NB4 (cell line): ENCODE results near the gene CFAP43.

Source experiments
- POLR2A ChIP-seq: IDR thresholded peaks from 2 replicates; pipeline ENCODE4 v1.6.1; 2011; ENCODE audit warnings: mild to moderate bottlenecking; ENCODE audit not compliant: insufficient read length; ENCODE audit errors: extremely low read depth
- TF ChIP-seq, protein P1 (sequence below): IDR thresholded peaks from 2 replicates; pipeline ENCODE4 v1.6.1; 2011; ENCODE audit warnings: low read depth, low read length
- TF ChIP-seq, protein P2 (sequence below): IDR thresholded peaks from one replicate; pipeline ENCODE4 v1.5.1; 2012; ENCODE audit warnings: low read depth, low read length

DNA sequence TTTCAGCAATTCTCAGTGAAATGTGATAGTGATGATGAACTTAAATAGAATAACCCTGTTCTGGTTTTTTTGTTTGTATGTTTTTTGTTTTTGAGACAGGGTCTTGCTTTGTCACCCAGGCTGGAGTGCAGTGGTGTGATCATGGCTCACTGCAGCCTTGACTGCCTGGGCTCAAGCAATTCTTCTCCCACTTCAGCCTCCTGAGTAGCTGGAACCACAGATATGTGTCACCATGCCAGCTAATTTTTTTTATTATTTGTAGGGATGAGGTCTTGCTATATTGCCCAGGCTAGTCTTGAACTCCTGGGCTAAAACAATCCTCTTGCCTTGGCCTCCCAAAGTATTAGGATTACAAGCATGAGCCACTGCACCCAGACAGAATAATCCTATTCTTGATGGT is 132.2 kb downstream of the CFAP43 start:
- TF ChIP-seq, protein P1, sequence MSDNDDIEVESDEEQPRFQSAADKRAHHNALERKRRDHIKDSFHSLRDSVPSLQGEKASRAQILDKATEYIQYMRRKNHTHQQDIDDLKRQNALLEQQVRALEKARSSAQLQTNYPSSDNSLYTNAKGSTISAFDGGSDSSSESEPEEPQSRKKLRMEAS = no peak
- no peak for TF ChIP-seq POLR2A
- TF ChIP-seq, protein P2, sequence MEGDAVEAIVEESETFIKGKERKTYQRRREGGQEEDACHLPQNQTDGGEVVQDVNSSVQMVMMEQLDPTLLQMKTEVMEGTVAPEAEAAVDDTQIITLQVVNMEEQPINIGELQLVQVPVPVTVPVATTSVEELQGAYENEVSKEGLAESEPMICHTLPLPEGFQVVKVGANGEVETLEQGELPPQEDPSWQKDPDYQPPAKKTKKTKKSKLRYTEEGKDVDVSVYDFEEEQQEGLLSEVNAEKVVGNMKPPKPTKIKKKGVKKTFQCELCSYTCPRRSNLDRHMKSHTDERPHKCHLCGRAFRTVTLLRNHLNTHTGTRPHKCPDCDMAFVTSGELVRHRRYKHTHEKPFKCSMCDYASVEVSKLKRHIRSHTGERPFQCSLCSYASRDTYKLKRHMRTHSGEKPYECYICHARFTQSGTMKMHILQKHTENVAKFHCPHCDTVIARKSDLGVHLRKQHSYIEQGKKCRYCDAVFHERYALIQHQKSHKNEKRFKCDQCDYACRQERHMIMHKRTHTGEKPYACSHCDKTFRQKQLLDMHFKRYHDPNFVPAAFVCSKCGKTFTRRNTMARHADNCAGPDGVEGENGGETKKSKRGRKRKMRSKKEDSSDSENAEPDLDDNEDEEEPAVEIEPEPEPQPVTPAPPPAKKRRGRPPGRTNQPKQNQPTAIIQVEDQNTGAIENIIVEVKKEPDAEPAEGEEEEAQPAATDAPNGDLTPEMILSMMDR = no peak
